AG20443 (cell line): Measurements from ENCODE around the gene AKAP10.
"Not testable (repeated sequence)": the region's sequence is repeated elsewhere in the genome, so short reads cannot be mapped to it uniquely, and the experiment has no call there.

ENCODE experiments used
- DNase-seq: peaks from one replicate; pipeline ENCODE4 v3.0.0; 2012; ENCODE audit warnings: low spot score, mixed read lengths

The AKAP10 gene

DNA sequence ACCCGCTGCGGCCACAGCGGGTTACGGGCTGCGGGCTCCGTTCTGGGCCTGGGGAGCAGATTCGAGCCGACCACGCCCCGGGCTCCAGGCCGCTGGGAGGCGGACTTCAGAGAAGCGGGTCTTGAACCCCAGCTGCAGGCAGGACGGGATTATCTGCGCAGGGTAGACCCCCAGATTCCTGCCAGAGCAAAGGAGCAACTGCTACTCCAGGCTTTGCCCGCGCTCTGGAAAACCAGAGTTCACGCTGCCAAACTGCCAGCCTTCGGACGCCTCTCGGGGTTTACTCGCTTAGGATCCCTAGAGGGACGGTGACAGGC lies 109.6 kb downstream of the AKAP10 start:
- no peak for DNase-seq

DNA sequence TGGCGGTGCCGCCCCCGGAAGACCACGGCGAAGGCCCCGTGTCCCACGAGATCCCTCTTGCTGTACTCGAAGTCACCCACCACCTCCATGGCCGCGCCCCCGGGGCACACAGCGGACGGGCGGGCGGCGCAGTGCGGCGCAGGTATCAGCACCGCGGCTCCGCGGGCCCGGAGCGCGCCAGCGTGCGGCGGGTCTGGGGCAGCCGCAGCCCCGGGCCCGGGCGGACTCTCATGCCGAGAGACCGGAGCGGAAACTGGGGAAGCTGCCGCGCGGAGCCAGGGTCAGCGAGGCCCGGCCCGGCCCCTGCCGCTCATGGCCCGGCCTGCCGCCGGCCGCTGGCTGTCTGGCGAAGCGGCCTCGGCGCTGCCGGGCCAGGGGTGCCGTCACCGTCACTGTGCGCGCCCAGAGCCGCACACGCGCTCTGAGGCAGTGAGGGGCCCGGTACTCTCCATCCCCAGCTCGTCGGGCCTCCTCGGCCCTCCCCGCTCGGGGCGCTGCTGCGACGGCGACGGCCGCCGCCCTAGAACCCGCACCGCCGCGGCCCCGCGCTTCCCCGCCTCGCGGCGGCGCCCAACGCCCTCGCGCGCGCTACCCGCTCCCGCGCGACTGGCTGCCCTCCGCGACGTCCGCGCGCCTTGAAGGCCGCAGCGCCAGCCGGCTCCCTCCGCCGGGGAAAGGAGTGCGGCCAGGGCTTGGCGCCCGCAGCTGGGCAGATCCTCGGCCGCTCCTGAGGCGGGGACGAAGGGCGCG lies 110.1 kb downstream of the AKAP10 start, which contains the start of gene ULK2:
Gene ULK2, minus strand, starts transcription at position 608 of the 750 bp plus-strand sequence. Its CDS starts 519 bp downstream, at position 89.
- peak; percentile 92 for DNase-seq

DNA sequence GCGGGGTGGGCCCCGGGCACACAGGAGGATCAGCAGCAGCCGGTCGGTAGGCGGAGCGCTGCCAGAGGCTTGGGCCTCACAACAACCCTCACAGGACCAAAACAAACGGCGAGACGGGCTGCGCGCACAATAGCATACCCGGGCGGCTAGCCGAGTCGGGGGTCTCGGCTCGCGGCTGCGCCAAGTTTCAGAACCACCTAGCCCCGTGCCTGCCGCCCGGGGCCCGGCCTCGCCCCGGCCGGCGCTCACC lies 110.6 kb downstream of the AKAP10 start:
- peak; percentile 85 for DNase-seq

GRCh38 chr17:19865021-19865420 lies 112.6 kb downstream of the AKAP10 start:
- DNase-seq, result no peak

- not testable (repeated sequence) for DNase-seq
Observed at GRCh38 chr17:19860647-19861177, 116.9 kb downstream of the AKAP10 start.

- DNase-seq, result no peak
Observed at GRCh38 chr17:19857640-19858039, 120.0 kb downstream of the AKAP10 start.
